Activated CD8-positive, alpha-beta memory T cell treated with anti-CD3 and anti-CD28 coated beads for 1 hour (primary cell): ENCODE data around the gene ATCAY.
"Not testable (repeated sequence)": the region's sequence is repeated elsewhere in the genome, so short reads cannot be mapped to it uniquely, and the experiment has no call there.

ENCODE experiments used
- DNase-seq, 2 donors: peaks; one replicate each; pipeline ENCODE4 v3.0.0-alpha.2; 2020; ENCODE audit warnings: low read depth in 1 of 2; ENCODE audit errors: extremely low read depth in 1 of 2

The ATCAY gene

DNA sequence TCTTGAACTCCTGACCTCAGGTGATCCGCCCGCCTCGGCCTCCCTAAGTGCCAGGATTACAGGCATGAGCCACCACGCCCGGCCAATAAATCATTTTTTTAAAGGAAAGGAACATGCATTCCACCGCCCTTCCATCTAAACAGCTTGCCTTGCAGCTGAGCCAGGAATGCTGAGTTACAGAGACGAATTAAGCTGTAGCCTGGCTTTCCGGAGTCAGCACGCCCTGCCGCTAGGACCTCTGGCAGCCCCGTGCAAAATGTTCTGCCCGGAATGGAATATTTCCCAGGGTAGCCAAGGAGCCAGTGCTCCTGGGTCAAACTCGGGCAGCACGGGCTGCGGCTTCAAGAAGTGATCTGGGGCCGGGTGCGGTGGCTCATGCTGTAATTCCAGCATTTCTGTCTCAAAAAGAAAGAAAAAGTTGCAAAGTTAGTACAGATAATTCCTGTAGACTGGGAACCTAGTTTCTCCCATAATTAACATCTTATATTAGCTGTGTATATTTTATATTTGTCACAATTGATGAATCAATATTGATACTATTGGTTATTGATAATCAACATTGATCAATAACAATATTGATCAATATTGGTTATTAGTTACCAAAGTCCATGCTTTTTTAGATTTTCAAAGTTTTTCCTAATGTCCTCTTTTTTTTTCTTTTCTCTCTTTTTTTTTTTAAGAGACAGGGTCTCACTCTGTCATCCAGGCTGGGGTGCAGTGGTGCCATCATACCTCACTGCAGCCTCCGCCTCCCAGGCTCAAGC lies 19.2 kb downstream of the ATCAY start:
- DNase-seq: no peak

- no peak for DNase-seq
These were observed 22.0 kb downstream of the ATCAY start for GRCh38 chr19:3902317-3902973.

GRCh38 chr19:3904233-3904632 lies 23.7 kb downstream of the ATCAY start:
- DNase-seq: no peak

DNA sequence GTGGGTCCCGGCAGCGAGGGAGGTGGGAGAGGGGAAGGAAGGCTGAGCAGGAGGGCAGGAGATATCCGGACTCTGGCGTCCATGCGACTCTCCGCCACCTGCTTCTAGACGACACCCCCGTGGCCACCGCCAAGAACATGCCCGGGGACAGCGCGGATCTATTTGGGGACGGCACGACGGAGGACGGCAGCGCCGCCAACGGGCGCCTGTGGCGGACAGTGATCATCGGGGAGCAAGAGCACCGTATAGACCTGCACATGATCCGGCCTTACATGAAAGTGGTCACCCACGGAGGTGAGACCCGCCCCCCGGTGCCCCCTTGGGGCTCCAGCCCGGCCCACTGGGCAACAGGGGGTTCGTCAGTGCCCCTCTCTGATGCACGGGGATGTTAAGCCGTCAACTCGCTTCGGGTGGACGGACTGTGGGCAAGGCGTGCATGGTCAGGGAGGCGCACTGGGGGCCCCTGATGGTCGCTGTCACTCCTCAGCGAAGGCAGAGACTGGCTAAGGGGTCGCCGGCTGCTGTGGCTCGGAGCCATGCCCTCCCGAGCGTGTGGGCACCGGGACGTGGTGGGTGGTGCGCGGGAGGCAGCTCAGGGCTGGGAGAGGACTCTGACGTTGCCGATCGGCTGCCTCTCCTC lies 27.3 kb downstream of the ATCAY start:
- DNase-seq: no peak

DNA sequence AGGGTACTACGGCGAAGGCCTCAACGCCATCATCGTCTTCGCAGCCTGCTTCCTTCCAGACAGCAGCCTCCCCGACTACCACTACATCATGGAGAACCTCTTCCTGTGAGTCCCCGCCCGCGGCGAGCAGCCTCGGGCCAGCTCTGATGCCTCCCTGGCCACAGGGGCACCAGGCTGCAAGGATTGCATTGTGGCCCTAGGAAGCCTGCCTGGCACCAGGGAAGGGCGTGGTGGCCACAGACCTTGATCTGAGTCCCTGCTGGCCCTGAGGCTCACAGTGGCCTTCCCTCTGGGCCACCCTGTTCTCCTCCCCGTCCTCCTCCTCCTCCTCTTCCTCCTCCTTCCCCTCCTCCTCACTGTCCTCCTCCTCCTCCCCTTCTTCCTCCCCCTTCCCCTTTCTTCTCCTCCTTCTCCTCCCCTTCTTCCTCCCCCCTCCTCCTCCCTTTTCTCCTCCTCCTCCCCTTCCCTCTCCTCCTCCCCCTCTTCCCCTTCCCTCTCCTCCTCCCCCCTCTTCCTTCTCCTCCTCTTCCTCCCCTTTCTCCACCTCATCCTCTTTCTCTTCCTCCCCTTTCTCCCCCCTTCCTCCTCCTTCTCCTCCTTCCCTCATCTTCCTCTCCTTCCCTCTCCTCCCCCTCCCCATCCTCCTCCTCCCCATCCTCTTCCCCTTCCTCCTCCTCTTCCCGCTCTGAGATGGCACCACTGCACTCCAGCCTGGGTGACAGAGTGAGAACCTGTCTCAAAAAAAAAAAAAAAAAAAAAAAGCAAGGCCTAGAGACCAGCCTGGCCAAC lies 28.0 kb downstream of the ATCAY start:
- DNase-seq: no peak

GRCh38 chr19:3910105-3910504 lies 29.6 kb downstream of the ATCAY start:
- no peak for DNase-seq

DNA sequence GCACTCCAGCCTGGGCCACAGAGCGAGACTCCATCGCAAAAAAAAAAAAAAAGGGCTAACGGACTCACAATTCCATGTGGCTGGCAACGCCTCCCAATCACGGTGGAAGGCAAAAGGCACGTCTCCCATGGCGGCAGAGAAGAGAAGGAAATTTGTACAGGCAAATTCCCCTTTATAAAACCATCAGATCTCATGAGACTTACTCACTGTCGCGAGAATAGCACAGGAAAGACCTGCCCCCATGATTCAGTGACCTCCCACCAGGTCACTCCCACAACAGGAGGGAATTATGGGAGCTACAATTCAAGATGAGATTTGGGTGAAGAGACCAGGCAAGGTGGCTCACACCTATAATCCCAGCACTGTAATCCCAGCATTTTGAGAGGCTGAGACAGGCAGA lies 33.7 kb downstream of the ATCAY start:
- DNase-seq: no peak

GRCh38 chr19:3916033-3916432 lies 35.5 kb downstream of the ATCAY start:
- DNase-seq: no peak

- DNase-seq: no peak
These were observed 39.3 kb downstream of the ATCAY start for GRCh38 chr19:3919793-3920192.

GRCh38 chr19:3923096-3923758 lies 42.7 kb downstream of the ATCAY start:
- DNase-seq: no peak

GRCh38 chr19:3923912-3924311 lies 43.4 kb downstream of the ATCAY start:
- DNase-seq: no peak

GRCh38 chr19:3931041-3931440 lies 50.6 kb downstream of the ATCAY start:
- no peak for DNase-seq

DNA sequence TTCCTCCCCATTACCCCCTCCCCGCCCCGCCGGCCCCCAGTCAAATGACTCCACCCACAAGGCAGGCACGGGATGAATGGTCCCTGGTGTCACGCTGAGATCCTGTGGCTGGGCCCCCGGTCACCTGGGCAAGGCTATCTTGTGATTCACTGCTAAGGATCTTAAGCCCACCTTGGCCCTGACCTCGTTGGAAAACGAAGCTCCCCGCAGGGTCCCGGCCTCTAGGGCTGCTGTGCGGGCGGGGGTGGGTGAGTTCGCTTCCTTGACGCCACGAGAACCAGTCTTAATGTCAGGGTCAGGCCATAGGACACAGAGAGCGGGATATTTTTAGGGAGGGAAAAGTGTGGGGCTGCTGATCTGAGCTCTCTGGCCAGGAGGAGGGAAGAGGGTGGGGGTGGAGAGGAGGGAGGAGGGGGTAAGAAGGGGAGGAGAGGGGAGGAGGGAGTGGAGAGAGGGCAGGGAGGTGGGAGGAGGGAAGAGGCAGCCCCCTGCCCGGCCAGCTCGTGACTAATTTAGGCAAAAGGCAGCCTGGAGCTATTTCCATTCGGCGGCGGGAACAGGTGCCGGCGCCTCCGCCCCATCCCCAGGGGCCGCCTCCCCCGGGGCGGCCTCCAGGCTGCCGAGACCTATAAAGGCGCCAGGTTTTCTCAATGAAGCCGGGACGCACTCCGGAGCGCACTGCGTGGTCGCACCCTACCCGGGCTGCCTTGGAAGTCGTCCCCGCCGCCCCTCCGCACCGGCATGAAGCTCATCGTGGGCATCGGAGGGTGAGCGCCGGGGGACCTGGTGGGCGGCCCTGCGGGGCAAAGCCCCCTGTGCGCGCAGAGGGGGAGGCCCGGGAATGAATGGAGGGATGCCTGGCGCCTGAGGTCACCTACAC lies 52.7 kb downstream of the ATCAY start, which contains the start of gene NMRK2:
Gene NMRK2, plus strand, starts transcription at position 139 of the 880 bp plus-strand sequence. Its CDS starts 603 bp downstream, at position 742.
- no peak for DNase-seq

GRCh38 chr19:3936506-3937442 lies 56.3 kb downstream of the ATCAY start:
- DNase-seq: no peak

DNA sequence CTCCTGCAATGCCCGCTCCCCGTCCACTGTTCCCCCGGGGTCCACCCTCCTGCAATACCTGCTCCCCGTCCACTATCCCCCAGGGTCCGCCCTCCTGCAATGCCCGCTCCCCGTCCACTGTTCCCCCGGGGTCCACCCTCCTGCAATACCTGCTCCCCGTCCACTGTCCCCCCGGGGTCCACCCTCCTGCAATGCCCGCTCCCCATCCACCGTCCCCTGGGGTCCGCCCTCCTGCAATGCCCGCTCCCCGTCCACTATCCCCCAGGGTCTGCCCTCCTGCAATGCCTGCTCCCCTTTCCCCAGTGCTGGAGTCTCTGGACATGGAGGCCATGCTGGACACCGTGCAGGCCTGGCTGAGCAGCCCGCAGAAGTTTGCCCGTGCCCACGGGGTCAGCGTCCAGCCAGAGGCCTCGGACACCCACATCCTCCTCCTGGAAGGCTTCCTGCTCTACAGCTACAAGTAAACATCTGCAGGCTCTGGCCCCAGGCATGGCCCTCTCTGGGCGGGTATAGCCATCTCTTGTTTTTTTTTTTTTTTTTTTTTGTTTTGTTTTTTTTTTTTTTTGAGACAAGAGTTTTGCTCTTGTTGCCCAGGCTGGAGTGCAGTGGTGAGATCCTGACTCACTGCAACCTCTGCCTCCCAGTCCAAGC lies 57.9 kb downstream of the ATCAY start:
- DNase-seq: not testable (repeated sequence)

DNA sequence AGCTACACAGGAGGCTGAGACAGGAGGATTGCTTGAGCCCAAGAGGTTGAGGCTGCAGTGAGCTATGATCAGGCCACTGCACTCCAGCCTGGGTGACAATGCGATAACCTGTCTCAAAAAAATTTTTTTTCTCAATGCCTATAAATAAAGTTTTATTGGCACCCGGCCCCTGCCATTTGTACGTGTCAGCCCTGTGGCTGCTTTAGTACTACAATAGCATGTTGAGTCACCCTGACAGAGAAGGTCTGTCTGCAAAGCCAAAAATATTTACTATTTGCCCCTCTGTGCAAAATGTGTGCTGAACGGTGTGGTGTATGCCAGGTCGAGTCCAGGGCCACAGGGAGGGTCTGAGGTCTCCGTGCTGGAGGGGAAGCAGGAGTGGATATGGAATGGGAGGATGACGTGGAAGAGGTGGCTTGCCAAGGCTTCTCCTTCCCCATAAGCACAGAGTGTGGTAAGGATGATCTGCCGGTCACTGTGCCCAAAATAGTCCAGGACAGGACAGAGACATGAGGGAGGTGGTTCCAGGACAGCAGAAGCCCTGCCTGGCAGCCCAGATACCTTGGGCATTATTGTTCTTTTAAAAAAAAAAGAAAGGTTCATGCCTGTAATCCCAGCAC lies 62.4 kb downstream of the ATCAY start:
- no peak for DNase-seq

GRCh38 chr19:3944018-3944721 lies 63.7 kb downstream of the ATCAY start:
- no peak for DNase-seq
